Measurements from ENCODE around the gene ATP2C1.

ATP2C1 gene

GRCh38 chr3:130892759-130893375, 1.0 kb upstream of the ATP2C1 start:
- no peaks in the 10 kb centered on the region for H3K27me3 ChIP-seq
- peaks cover 8% of the 10 kb centered on the region for H3K4me1 ChIP-seq
- DNase-seq = peak; percentile 80
- no peaks in the 10 kb centered on the region; the same call in 1 of the 2 replicates for H3K36me3 ChIP-seq
- peak overlapping the region; percentile 66 for H3K4me3 ChIP-seq (ENCODE audit: low read depth, low read length)
- no peaks in the 10 kb centered on the region for H3K9me3 ChIP-seq
- peak; percentile 95 for TF ChIP-seq CTCF (IDR thresholded peaks at IDR 0.05; ENCODE audit: low read depth, low read length)

GRCh38 chr3:130894130-130894985, 474 bp downstream of the ATP2C1 start:
- H3K9me3 ChIP-seq = no peaks in the 10 kb centered on the region
- H3K4me1 ChIP-seq = peaks cover 10% of the 10 kb centered on the region
- H3K4me3 ChIP-seq (ENCODE audit: low read depth, low read length) = peak overlapping the region; percentile 86
- no peak for TF ChIP-seq CTCF (IDR thresholded peaks at IDR 0.05; ENCODE audit: low read depth, low read length)
- H3K27me3 ChIP-seq = no peaks in the 10 kb centered on the region
- H3K36me3 ChIP-seq = no peaks in the 10 kb centered on the region
- DNase-seq = peak; percentile 58

DNA sequence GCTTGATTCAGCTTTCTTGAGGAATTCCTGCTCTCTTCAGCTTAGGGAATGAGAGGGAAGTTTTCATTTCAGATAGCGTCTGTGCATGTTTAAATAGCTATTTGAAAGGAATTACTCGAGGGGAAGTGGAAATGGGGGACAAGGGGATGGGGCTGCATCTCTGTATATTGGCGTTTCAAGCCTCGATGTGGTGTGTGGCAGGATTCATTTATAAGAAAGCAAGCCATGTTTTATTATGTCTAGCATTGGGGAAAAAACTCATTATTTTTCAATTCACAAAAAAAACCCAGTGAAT, 1.0 kb downstream of the ATP2C1 start:
- peaks cover 10% of the 10 kb centered on the region for H3K4me1 ChIP-seq
- H3K4me3 ChIP-seq (ENCODE audit: low read depth, low read length) = peak overlapping the region; percentile 86
- H3K9me3 ChIP-seq = no peaks in the 10 kb centered on the region
- DNase-seq = no peak
- no peak for TF ChIP-seq CTCF (IDR thresholded peaks at IDR 0.05; ENCODE audit: low read depth, low read length)
- no peaks in the 10 kb centered on the region for H3K36me3 ChIP-seq
- no peaks in the 10 kb centered on the region for H3K27me3 ChIP-seq

DNA sequence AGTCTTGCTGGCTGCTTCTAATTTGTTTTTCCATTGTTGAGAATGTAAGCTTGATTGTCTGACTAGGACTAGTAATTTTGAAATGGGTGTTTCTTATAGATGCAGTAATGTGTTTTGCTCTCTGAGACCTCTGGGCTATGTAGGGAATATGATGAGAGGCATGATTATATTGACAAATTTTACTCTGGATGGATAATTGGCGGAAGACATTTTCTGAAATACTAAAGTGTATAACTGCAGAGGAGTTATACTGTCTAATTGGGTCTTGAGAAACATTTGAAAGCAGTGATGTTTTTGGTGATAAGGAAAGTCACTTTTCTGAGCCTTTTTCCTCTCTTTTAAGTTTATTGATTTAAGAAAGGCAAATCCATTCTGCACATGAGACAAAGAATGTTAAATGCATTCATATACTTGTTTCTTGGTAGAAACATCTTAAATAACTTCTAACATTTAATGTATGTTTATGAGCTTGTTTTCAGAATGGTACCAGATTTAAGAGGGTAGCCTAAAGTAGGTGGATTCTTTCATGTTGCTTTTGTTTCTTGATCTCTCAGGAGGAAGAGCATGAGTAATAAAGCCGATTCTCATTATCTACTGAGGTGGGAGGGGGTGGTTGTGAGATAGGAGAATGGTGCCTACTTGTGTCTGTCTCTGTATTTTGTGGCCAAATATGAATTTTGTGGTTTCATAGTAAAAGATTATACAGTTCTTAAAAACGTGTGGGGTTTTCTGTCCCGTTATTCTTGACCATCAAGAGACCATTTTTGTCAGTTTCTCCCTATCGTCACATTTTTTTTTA, 2.0 kb downstream of the ATP2C1 start:
- DNase-seq = no peak
- Histone ChIP-seq H3K36me3 (no peaks in the 10 kb centered on the region), H3K4me3 (ENCODE audit: low read depth, low read length) (peak overlapping the region; percentile 86), H3K27me3 (no peaks in the 10 kb centered on the region), H3K9me3 (no peaks in the 10 kb centered on the region), H3K4me1 (peaks cover 14% of the 10 kb centered on the region)
- TF ChIP-seq CTCF (IDR thresholded peaks at IDR 0.05; ENCODE audit: low read depth, low read length) = no peak

DNA sequence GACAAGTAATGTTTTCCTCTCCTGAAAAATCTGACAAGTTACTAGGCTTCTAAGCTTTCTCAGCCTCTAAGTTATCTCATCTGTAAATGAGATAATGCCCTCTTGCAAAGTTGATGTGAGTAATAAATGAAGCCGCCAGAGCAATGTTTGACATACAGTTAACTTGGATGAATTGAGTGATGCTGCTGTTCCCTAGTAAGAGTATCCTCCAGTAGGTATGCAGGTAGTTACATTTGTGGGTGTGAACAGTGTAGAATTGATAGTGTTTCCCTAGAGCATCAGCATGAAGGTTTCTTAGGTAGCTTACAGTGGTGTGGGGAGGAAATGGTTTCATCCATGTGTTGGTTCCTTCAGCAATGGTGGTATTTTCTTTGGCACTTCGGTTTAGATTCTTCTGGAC, 3.4 kb downstream of the ATP2C1 start:
- Histone ChIP-seq H3K4me3 (ENCODE audit: low read depth, low read length) (peak overlapping the region; percentile 5; the same call in 1 of the 2 replicates), H3K27me3 (no peaks in the 10 kb centered on the region), H3K4me1 (peaks cover 25% of the 10 kb centered on the region), H3K36me3 (no peaks in the 10 kb centered on the region), H3K9me3 (no peaks in the 10 kb centered on the region)
- no peak for TF ChIP-seq CTCF (IDR thresholded peaks at IDR 0.05; ENCODE audit: low read depth, low read length)
- no peak for DNase-seq

All from BE2C (cell line).